Right lobe of liver (tissue), 6 donors: ENCODE results near the gene PLK1. TPM values are rescaled to one million over a fixed set of nuclear protein-coding genes. Genes with fewer than 3 reads are reported as not detected.
A peak's percentile ranks its signal among the peaks of the same experiment; 100 is the strongest.

ENCODE experiments used
- ATAC-seq, 4 donors: fragments of 200-7000 bp; cut with Tn5 transposase; one replicate each; pipeline ENCODE4 v1.9.1; 2020; ENCODE audit warnings: mild to moderate bottlenecking in 4 of 4, moderate library complexity in 4 of 4
- DNase-seq, 3 donors: peaks; one replicate each; pipeline ENCODE4 v3.0.0-alpha.2; 2020
- H3K27ac ChIP-seq, 3 donors: fragments of 200-600 bp; one replicate each; pipeline ENCODE4 v1.8.0; 2022
- H3K27me3 ChIP-seq, 2 donors: fragments of 200-600 bp; one replicate each; pipeline ENCODE4 v1.8.0; 2022
- H3K36me3 ChIP-seq, 4 donors: fragments of 200-600 bp; sonication (generic) in 1 of 4; one replicate each; pipeline versions ENCODE4 v1.5.1 to v1.8.0; 2017 to 2022; ENCODE audit warnings: control low read depth in 1 of 4
- H3K4me1 ChIP-seq, 4 donors: fragments of 200-600 bp; sonication (generic) in 1 of 4; one replicate each; pipeline versions ENCODE4 v1.5.1 to v1.8.0; 2017 to 2022; ENCODE audit warnings: control low read depth in 1 of 4
- H3K4me3 ChIP-seq, 3 donors: fragments of 200-600 bp; one replicate each; pipeline ENCODE4 v1.8.0; 2022
- H3K9me3 ChIP-seq, 4 donors: fragments of 200-600 bp; sonication (generic) in 1 of 4; one replicate each; pipeline versions ENCODE4 v1.5.1 to v1.8.0; 2017 to 2022; ENCODE audit warnings: control low read depth in 1 of 4
- CTCF ChIP-seq, 4 donors: fragments of 200-600 bp in 3 of 4; fragments of 450-650 bp in 1 of 4; IDR thresholded peaks; one replicate each; pipeline versions ENCODE4 v1.5.1 to v1.8.0; 2016 to 2022; ENCODE audit warnings: antibody characterized with exemption in 4 of 4, mild to moderate bottlenecking in 2 of 4
- POLR2A ChIP-seq: fragments of 450-650 bp; IDR thresholded peaks from one replicate; pipeline ENCODE4 v1.6.1; 2017; ENCODE audit warnings: antibody characterized with exemption, mild to moderate bottlenecking
- WGBS: methylation state at CpG from one replicate; pipeline ENCODE4 v1.1.6; 2018; ENCODE audit warnings: low coverage, low lambda C conversion rate; ENCODE audit not compliant: insufficient coverage; ENCODE audit errors: missing lambda C conversion rate; 5-methylcytosine and 5-hydroxymethylcytosine counted together
- intact Hi-C, 2 donors: fragments of 100-400 bp; cut with DNase I; formaldehyde crosslinking; loops; one replicate each; pipeline versions ENCODE4 v1.11.2 to v1.14.1; 2022
- total RNA-seq, 6 experiments: library from RNA; depleted of rRNA in 2 of 6; stranded (reverse); fragments of >200 nt in 2 of 6; fragmentation: NEBNext Ultra II Directional in 3 of 6; extraction: Animal tissue kit (Norgen Biotek cat#: 25700) in 3 of 6; gene quantifications; one replicate each; pipeline versions ENCODE4 v1.1.0 to v1.2.4, GENCODE V29; 2016 to 2023
- donor health status: DM: no; HTN: yes; CAD: no.
- donor health status: DM: no; HTN: no; CAD: no.
- donor health status: DM: no; HTN: no; CAD: no.
- donor health status: DM: no; HTN: yes; CAD: no.
- donor health status: DM: no; HTN: yes; CAD: no.

PLK1 gene
- total RNA-seq, 6 experiments from 2014 or later: 0.61 to 3.6 (median 1.8) TPM

GRCh38 chr16:23640615-23640930 is 38.1 kb upstream of the PLK1 start:
- Histone ChIP-seq H3K27ac (peak overlapping the region; percentile 53 to 70 (median 63)), H3K4me3 (peak overlapping the region; percentile 93 to 99 (median 94)), H3K4me1 (peaks cover 0 to 15% (median 0%) of the 10 kb centered on the region in 4 donors), H3K27me3 (no peaks in the 10 kb centered on the region), H3K9me3 (no peaks in the 10 kb centered on the region), H3K36me3 (peaks cover 6 to 15% (median 10%) of the 10 kb centered on the region in 4 donors)
- no peak for ATAC-seq
- DNase-seq: no peak
- intact Hi-C loops: no loop called here
- WGBS: 1% methylated on average over 8 of the region's 8 CpGs
- TF ChIP-seq CTCF (IDR thresholded peaks at IDR 0.05) (no peak), POLR2A (no peak)

GRCh38 chr16:23640931-23641765 is 37.5 kb upstream of the PLK1 start, which contains the start of the genes DCTN5 and PALB2:
Gene DCTN5, plus strand, starts transcription at chr16:23641466. Its CDS starts 77 bp downstream, at chr16:23641543.
Gene PALB2, minus strand, starts transcription at chr16:23641310. Its CDS starts 153 bp downstream, at chr16:23641157.
- ATAC-seq (peak; percentile 99 to 100 (median 100)), DNase-seq (peak; percentile 94 to 96 (median 95))
- intact Hi-C loops: no loop called here
- Histone ChIP-seq H3K36me3 (peaks cover 6 to 15% (median 8%) of the 10 kb centered on the region in 4 donors), H3K4me3 (peak within 1 kb of the TSS; percentile 93 to 99 (median 94)), H3K27ac (peak within 1 kb of the TSS; percentile 53 to 70 (median 63)), H3K4me1 (peaks cover 0 to 15% (median 0%) of the 10 kb centered on the region in 4 donors), H3K27me3 (no peaks in the 10 kb centered on the region), H3K9me3 (no peaks in the 10 kb centered on the region)
- under 1% methylated on average over 30 of the region's 64 CpGs for whole genome bisulfite sequencing
- peak; percentile 43 for TF ChIP-seq POLR2A
- TF ChIP-seq CTCF (IDR thresholded peaks at IDR 0.05): no peak

- intact Hi-C loops: no loop called here
- Histone ChIP-seq H3K4me3 (peak overlapping the region; percentile 93 to 99 (median 94)), H3K4me1 (peaks cover 0 to 15% (median 0%) of the 10 kb centered on the region in 4 donors), H3K27ac (no peak overlapping the region), H3K27me3 (no peaks in the 10 kb centered on the region), H3K36me3 (peaks cover 3 to 16% (median 6%) of the 10 kb centered on the region in 4 donors), H3K9me3 (no peaks in the 10 kb centered on the region)
- WGBS: 74% methylated on average over 14 of the region's 14 CpGs
- ATAC-seq: no peak
- DNase-seq: no peak
- TF ChIP-seq CTCF (IDR thresholded peaks at IDR 0.05) (no peak), POLR2A (no peak)
These were observed 36.4 kb upstream of the PLK1 start for GRCh38 chr16:23642246-23642774.

- intact Hi-C loops: no loop called here
- ATAC-seq (no peak), DNase-seq (no peak)
- no peak overlapping the region for H3K27ac ChIP-seq
- no peaks in the 10 kb centered on the region for H3K4me1 ChIP-seq
- H3K9me3 ChIP-seq: no peaks in the 10 kb centered on the region
- 85% methylated on average over 4 of the region's 4 CpGs for WGBS
- H3K4me3 ChIP-seq: no peak overlapping the region
- H3K27me3 ChIP-seq: no peaks in the 10 kb centered on the region
- peaks cover 0 to 24% (median 0%) of the 10 kb centered on the region in 4 donors for H3K36me3 ChIP-seq
- TF ChIP-seq POLR2A (no peak), CTCF (IDR thresholded peaks at IDR 0.05) (no peak)
These were observed 27.8 kb upstream of the PLK1 start for GRCh38 chr16:23650674-23651416.
